ENCODE results near the gene RBL2.
"Not testable (repeated sequence)": the region's sequence is repeated elsewhere in the genome, so short reads cannot be mapped to it uniquely, and the experiment has no call there.

DNA sequence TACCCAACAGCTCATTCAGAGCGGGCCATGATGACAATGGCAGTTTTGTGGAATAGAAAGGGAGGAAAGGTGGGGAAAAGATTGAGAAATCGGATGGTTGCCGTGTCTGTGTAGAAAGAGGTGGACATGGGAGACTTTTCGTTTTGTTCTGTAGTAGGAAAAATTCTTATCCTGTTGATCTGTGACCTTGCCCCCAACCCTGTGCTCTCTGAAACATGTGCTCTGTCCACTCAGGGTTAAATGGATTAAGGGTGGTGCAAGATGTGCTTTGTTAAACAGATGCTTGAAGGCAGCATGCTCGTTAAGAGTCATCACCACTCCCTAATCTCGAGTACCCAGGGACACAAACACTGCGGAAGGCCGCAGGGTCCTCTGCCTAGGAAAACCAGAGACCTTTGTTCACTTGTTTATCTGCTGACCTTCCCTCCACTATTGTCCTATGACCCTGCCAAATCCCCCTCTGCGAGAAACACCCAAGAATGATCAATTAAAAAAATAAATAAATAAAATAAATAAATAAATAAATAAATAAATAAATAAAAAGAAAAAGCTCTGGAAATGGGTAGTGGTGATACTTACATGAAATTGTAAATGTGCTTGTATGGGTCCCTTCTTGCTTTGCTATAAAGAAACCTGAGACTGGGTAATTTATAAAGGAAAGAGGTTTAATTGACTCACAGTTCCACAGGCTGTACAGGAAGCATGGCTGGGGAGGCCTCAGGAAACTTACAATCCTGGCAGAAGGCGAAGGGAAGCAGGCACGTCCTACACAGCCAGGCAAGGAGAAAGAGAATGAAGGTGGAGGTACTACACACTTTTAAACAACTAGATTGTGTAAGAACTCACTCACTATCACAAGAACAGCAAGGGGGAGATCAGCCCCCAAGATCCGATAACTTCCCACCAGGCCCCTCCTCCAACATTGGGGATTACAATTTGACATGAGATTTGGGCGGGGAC is 105.8 kb downstream of the RBL2 start:
- TF ChIP-seq, protein P1, sequence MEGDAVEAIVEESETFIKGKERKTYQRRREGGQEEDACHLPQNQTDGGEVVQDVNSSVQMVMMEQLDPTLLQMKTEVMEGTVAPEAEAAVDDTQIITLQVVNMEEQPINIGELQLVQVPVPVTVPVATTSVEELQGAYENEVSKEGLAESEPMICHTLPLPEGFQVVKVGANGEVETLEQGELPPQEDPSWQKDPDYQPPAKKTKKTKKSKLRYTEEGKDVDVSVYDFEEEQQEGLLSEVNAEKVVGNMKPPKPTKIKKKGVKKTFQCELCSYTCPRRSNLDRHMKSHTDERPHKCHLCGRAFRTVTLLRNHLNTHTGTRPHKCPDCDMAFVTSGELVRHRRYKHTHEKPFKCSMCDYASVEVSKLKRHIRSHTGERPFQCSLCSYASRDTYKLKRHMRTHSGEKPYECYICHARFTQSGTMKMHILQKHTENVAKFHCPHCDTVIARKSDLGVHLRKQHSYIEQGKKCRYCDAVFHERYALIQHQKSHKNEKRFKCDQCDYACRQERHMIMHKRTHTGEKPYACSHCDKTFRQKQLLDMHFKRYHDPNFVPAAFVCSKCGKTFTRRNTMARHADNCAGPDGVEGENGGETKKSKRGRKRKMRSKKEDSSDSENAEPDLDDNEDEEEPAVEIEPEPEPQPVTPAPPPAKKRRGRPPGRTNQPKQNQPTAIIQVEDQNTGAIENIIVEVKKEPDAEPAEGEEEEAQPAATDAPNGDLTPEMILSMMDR (IDR thresholded peaks at IDR 0.05): not testable (repeated sequence)
- TF ChIP-seq POLR2AphosphoS5, POLR2A, EP300 (IDR thresholded peaks at IDR 0.05): not testable (repeated sequence)

Measured in upper lobe of left lung (tissue), 4 donors.